ENCODE measurements around the gene ARF1.

The ARF1 gene

DNA sequence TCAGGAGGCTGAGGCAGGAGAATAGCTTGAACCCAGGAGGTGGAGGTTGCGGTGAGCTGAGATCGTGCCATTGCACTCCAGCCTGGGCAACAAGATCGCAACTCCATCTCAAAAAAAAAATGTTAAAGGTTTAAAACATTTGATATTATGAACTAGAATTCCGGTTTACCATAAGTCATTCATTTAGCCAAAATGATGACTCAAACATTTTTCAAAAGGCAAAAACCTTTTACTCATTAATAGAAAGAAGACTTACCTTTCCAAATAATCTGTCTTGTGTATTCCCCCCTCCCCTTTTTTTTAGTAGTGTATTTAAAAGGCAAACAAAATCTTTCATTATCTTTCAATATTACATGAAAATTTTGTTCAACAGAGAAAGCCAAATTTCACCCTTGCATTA lies 34.8 kb downstream of the ARF1 start:
- TF ChIP-seq CTCF (IDR thresholded peaks at IDR 0.05; ENCODE audit: low read depth, low read length, missing control alignments), result no peak
- DNase-seq (ENCODE audit: low read depth), result no peak
- no peak overlapping the region for H3K4me3 ChIP-seq (ENCODE audit: low read depth, low read length)

DNA sequence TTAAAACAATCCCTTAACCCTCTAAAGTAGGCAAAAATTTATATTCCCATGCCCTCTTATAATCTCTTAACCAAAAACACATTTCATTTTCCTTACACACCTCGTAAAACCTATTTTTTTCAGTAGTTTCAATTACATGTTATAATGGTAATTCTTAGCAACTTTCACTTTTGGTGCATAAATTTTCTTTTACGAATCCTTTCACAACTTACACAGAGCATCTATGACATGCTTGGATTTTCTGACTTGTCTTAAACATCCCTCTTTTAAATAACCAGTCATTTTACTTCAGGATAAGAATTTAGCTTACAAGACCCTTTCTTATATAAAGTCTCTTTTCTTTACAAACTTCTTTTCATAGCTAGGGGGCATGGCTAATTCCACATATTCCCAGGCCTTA lies 35.5 kb downstream of the ARF1 start:
- no peak for DNase-seq (ENCODE audit: low read depth)
- TF ChIP-seq CTCF (IDR thresholded peaks at IDR 0.05; ENCODE audit: low read depth, low read length, missing control alignments), result no peak
- no peak overlapping the region for H3K4me3 ChIP-seq (ENCODE audit: low read depth, low read length)

DNA sequence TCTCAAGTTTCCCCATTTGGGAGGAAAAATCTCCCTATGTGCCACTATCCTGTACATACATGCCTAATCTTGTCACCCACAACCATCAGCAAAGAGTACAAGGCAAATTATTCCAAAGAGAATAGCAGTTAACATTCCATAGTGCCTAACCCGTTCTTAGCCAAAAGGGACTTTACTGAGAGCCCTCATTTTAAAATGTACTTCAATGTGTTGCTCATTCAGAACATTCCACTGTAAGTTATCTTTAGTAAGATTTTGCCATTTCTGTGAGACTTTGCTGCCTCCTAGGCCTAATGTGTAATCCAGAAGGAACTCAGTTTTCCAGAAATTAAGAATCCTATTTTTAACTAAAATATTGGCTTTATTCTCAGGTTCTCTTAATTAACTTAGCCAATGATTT lies 37.8 kb downstream of the ARF1 start:
- no peak for TF ChIP-seq CTCF (IDR thresholded peaks at IDR 0.05; ENCODE audit: low read depth, low read length, missing control alignments)
- no peak overlapping the region for H3K4me3 ChIP-seq (ENCODE audit: low read depth, low read length)
- DNase-seq (ENCODE audit: low read depth), result no peak

DNA sequence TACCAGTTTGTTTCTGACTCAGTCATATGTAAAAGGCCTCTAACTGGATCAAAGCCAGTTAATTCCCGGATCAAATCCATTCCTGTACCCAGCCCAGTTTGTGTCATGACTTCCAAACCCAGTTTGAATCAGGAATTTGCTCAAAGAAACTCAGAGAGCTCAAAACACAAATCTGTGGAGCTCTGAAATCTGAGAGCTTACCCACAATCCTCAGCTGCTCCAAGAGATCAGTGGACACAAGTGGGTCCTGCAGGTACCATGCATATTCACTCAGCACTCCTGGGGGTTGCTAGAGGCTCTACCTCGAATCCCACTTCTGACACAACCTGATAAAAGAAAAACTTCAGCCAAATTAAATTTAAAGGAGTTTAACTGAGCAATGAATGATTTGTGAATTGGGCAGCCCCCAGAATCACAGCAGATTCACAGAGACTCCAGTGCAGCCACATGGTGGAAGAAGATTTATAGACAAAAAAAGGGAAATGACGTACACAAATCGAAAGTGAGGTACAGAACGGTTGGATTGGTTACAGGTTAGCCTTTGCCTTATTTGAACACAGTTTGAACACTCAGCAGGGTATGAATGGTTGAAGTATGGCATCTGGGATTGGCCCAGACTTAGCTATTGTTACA lies 38.5 kb downstream of the ARF1 start:
- DNase-seq (ENCODE audit: low read depth), result no peak
- TF ChIP-seq CTCF (IDR thresholded peaks at IDR 0.05; ENCODE audit: low read depth, low read length, missing control alignments), result no peak
- no peak overlapping the region for H3K4me3 ChIP-seq (ENCODE audit: low read depth, low read length)

DNA sequence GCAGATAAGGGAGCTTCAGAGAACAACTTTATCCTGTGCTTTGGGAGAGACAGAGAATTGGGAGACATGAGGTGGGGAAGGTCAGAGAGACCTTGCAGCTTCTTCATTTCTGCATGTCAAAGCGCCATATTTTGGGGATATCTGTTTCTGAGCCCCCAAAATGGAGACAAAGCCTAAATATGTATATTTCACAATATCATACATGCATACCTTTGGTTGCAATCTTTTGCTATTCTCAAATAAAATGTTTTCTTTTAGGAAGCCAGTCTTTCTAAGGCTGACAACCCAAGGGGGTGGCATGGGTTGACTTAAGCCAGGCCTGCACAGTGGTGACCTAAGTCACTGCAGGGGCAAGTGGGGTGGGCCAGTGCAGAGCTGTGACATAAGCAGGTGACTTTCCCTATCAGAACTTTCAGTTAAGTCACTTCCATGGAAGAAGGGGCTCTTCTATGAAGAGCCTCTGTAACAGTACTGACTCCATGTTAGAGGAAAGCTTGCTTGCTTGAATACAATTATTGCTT lies 40.5 kb downstream of the ARF1 start:
- TF ChIP-seq CTCF (IDR thresholded peaks at IDR 0.05; ENCODE audit: low read depth, low read length, missing control alignments), result no peak
- H3K4me3 ChIP-seq (ENCODE audit: low read depth, low read length), result no peak overlapping the region
- DNase-seq (ENCODE audit: low read depth), result no peak

DNA sequence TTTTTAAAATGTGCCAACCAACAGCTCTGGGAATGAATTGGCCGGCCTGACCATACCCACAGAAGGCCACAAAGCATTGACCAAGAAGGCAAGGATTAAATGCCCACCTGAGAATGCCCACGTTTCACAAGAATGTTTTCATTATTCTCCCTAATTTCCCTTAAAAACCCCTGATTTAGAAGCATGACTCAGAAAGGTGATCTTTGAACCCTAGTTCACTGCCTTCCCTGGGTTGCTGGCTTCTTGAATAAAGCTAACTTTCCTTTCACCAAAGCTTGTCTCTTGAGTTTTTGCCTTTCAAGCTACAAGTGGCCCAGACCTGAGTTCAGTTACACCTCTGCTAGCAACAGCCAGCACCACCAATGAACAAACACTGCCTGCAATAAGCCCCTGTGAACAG lies 41.0 kb downstream of the ARF1 start:
- no peak for DNase-seq (ENCODE audit: low read depth)
- no peak overlapping the region for H3K4me3 ChIP-seq (ENCODE audit: low read depth, low read length)
- TF ChIP-seq CTCF (IDR thresholded peaks at IDR 0.05; ENCODE audit: low read depth, low read length, missing control alignments), result no peak

- no peak for TF ChIP-seq CTCF (IDR thresholded peaks at IDR 0.05; ENCODE audit: low read depth, low read length, missing control alignments)
- no peak overlapping the region for H3K4me3 ChIP-seq (ENCODE audit: low read depth, low read length)
- DNase-seq (ENCODE audit: low read depth), result no peak
Measured at GRCh38 chr1:228125185-228125584, 42.7 kb downstream of the ARF1 start.
